Non-pigmented ciliary epithelial cell (primary cell): ENCODE data around the gene VPS35L.

ENCODE experiments used
- DNase-seq: peaks from one replicate; pipeline ENCODE4 v3.0.0-alpha.2; 2010; ENCODE audit warnings: low read depth

The VPS35L gene

DNA sequence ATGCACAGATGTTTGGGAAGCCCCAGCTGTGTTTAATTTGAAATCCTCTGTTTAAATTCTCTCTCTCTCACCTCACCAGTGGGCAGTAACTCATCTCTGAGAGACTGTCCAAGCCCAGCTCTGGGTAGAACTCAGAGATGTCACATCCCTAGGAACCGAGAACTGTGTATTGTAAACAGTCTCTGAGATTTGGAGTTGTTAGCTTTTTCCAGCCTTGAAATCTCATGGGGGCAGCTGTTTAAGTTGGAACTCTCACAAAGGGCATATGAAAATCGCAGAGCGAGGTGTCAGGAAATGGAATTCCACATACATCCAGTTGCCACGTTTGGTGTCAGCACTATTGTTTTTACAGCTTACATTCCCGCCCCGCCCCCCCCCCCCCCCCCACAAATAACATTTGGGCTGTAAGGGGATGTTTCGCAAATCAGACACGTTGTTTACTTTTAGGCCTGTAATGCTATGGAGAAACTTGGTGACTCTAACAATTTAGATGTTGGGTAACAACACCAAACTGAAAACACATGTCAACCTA lies 34.3 kb downstream of the VPS35L start:
- no peak for DNase-seq

DNA sequence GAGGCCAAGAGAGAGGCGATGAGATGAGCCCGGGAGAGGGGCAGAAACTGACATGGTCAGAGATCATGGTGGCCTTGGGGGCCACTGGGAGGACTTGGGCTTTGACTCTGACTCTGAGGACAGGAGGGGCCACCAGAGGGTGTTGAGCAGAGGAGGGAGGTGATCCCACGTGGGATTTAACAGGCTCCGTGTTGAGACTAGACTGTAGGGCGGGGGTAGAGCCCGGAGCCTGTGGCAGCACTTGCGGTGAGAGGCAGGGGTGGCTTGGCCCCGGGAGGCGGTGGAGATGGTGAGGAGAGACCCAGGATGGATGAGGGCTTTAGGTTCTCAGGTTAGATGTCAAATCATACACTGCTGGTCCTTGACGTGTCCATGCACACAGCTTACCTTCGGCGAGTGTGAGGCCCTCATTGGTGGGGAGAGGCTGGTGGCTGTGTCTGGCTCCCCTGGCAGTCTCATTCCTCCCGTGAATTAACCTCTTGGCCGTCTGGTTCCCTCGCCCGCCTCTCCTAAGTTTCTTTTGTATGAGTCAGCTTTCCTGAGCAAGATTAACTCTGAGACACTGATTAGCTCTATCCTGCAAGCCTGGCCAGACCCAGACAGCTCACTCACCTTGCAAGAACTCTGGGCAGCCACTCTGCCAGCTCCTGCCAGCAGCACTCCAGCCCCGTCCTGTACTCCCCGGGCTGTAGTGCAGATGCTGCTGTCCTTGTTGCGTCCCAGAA lies 39.7 kb downstream of the VPS35L start:
- peak; percentile 88 for DNase-seq

DNA sequence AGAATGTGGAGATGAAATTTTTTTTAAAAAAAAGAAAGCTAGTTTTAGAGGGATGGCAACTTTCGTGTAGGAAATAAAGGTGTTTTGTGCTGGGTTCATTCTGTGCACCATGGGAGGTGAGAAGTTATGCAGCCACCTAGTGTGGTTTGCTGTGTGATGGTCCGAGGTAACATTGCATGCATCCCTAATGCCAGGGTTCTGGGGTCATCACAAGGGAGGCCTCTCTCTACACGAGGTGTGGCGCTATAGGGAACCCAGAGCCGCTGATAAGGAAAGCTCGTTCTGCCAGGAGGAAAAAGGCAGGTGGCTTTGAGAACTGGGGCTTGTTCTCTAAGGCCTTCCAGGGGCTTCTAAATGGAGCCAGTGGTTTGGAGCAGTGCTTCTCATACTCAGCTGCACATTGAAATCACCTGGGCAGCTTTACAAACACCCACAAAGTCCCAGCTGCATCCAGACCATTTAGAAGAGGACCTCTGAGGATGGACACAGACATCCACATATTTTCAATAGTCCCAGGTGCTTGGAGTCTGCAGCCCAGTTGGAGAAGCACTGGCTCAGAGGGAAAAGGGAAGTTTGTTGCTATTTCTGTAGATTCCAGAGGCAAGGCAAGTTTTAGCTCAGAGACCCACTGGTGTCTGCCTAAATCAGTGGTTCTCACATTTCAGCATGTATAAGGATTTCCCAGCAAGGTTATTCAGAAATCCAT lies 43.5 kb downstream of the VPS35L start:
- no peak for DNase-seq

DNA sequence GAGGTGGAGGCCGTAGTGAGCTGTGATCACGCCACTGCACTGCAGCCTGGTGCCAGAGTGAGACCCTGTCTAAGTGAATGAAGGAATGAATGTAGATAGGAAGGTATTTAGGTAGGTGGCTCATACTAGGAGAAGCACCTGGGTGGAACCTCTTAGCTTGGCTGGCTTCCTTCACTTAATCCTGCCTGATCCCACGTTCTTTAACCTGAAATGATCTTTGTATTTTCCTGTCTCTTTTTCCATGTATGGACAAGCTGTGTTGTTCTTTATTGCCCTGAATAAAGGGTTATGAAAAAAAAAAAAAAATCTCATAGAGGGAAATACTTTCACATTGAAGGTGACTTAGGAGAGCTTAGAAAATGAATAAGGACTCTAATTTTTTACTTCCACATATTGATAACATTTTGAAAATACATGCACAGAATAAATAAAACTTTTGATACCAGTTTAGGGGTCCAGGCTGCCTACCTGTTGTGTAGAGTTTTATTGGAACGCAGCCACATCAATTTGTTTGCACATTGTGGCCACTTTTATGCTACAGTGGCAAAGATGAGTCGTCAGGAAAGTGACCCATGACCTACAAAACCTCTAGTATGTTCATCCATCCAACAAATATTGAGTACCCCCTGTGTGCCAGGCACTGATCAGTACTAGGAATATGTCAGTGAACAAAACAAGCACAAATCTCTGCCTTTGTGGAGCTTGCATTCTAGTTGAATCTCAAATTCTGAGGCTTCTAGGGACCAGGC lies 44.6 kb downstream of the VPS35L start:
- DNase-seq = no peak

DNA sequence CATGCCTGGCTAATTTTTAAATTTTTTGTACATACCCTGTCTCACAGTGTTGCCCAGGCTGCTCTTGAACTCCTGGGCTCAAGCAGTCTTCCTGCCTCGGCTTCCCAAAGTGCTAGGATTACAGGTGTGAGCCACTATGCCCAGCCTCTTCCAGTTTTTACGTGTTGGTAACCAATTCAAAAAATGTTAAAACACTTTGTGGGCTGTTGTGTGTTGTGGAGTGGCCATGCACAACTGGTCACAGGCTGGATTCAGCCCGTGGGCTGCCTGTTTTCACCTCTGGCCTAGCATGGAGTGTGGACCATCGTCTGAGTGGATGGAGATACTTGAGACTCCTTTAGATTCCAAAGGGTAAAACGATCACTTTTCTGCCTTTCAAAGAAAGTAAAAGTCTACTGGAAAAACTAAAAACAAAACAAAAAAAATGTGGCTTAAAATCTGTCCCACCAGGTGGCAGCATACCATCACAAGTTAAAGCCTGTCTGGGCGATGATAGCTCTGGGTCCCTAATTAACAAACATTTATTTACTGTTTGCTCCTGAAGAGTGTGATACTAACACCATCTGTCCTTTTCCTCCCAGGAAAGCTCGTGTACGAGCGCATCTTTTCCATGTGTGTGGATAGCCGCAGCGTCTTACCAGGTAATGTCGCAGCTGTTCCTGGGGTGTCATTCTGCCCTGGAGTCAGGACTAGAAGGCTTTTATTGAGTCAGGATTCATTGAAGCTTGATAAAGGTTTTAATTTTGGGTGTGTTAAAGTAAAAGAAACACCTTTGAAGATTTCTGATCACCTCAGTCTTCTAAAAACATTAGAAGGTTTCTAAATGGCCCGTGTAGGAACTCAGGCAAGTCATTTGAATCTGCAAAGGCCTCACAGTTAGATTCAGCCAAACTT lies 45.8 kb downstream of the VPS35L start:
- no peak for DNase-seq

DNA sequence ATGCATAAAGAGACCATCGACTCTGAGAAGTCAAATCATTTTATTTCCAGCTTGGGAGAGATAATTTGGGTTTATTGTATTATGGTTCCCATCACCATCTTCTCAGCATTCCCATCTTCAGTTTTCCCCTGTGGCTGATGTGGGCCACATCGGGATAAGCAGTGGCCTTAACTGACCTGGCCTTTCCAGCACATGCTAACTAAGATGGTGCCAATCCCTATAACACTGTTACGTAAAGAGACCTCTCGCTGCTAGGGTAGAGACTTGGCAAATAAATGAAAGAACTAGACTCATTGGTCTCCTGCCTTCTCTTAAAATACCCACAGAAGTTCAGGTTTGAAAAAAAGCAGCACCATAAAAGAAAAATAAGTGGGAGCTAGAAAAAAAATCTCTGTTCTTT lies 49.4 kb downstream of the VPS35L start:
- no peak for DNase-seq

DNA sequence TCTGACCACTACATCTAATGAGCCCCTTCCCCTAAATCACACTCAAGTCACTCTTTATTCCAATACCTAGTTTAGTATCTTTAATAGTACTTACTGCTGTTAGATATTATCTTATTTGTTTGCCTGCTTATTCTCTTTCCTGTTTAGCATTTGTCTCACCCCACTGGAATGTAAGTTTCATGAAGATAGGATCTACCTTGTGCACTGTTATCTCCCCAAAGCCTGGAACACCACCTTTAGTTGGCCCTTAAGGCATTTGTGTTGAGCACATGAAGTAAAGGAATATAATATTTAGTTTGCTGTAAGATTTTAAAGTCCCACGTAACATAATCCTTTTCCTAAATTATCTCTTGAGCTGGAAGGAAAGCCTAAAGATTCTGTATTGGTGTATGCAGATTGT lies 50.2 kb downstream of the VPS35L start:
- no peak for DNase-seq

DNA sequence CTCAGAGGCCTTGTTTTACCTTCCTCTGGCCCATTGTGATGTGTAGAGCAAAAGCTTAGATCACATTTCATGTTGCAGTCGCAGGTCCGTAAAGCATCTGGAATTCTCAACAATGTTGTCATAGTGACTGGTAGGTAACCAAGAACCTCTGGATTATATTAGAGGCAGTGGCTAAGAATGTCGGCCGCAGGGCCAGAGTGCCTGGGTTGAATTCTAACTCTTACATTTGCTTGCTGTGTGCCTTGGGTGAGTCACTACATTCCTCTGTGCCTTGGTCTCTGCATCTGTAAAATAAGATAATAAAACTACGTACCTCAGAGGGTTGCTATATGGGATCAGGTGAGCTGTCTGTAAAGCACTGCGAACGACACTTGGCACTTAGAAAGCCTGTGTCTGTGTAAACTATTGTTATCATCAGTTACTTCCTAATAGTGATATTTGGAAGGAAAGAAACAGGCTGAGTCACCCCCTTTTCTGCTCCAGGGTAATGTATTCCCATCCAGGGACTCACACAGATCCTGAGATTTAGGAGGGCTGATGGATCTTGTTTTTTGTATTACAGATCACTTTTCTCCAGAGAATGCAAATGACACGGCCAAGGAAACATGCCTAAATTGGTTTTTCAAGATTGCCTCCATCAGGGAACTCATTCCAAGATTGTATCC lies 52.2 kb downstream of the VPS35L start:
- peak; percentile 60 for DNase-seq

DNA sequence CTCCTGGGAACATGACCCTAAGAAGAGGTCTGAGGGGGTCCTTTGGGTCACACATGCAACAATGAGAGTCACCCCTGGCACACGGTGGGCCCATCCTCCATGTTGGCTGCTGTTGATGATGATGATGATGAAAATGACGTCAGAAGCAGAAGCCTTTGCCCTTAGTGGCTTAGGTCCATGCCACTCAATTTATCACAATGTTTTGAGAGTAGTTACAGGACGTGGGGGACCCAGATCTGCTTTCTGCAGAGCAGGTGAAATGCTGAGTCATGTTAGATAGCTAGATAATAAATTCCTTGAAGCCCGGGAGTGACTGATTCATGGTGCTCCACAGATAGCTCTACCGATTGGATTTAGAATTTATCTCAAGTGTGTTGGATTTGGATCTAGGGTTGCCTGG lies 53.9 kb downstream of the VPS35L start:
- DNase-seq = no peak

DNA sequence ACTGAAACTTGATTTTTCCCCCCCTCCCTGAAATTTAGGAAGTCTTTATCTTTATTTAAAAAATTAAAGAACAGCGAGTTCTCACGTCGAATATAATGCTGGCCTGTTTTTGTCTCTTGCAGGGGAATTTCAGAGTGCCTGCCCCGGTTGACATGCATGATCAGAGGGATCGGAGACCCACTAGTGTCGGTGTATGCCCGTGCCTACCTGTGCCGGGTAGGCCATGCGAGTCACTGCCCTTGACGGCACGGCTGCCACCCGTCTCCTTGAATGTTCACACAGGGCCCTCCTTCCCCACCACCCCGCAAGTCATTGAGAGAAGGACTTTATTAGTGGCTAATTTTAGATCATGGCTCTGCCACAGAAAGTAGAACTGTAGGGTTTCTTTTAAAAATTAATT lies 54.7 kb downstream of the VPS35L start:
- DNase-seq = no peak

DNA sequence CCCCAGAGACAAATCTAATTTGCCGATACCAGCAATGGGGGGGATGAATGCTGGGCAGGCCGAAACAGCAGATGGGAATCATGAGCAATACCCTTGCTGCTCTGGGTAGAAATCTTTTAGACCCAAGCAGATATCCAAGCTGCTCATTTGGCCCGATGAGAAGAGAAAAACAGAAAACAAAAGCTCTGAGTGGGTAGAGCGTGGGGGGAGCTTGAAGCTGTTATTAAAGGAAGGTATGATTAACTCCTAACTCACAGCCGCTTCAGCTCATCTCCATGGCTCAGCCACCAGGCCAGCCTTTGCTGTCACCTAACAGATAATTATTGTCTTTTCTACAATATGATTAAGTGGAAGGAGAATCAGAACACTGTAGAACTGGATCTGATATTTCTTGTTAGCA lies 58.3 kb downstream of the VPS35L start:
- DNase-seq = no peak

DNA sequence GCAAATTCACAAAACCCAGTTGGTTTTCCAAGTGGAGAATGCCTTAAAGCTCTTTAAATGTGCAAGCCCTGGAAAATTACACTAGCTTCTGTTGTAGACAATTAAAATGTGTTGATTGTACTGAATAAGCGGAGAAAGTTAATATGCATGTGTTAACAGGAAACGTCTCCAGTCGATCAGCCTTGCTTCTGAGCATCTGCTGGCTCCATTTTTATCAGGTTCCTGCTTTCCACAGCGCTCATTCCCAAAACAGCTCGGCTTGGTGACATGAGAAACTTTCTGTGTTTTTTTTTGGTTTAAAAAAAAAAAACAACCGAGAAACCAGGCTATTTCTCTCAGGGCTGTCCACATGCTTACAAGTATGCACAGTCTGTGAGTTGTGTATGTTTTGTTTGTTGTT lies 60.7 kb downstream of the VPS35L start:
- DNase-seq = no peak

DNA sequence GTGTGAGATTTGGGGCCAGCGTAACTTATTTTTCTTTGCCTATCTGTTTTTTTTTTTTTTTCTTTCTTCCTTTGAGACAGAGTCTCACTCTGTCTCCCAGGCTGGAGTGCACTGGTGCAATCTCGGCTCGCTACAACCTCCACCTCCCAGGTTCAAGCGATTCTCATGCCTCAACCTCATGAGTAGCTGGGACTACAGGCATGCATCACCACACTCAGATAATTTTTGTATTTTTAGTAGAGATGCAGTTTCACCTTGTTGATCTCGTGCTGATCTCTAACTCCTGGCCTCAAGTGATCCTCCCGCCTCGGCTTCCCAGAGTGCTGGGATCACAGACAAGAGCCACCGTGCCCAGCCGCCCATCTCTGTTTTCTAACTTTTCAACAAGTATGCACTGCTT lies 63.4 kb downstream of the VPS35L start:
- no peak for DNase-seq

DNA sequence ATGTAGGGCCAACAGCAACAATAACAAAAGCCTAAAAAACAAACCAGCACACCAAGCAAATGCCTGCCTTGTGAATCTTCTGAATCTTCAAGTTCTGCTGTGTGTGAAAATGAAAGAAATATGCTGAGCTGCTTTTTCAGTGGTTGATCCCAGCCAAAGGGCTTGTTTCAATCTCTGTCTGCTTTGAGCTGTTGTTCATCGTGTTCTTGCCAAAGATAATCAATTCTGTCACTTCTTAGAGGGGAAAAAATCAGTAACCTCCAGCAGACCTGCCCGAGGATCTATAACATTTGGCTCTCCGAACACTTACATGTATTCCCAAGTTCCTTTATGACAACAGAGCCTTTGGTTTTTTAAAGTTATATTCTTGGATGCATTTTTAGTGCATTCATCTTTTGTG lies 65.9 kb downstream of the VPS35L start:
- DNase-seq = no peak

DNA sequence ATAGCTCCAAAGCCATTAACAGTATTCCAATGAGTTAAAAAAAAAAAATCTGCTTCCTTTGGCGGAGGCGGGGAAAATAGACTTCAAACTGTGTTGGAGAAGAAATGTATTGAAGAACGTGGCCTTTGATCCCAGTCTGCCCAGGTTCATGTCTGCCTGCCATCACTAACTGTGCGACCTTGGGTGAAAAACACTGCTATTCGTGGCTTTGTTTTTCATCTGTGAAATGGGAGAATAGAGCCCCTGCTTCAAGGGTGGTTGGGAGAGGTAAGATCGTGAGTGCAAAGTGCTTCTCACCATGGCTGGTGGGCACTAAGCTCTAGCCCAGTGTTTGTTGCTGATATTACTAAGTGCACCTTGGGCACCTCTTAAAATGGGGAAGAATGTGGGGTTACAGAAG lies 69.5 kb downstream of the VPS35L start:
- DNase-seq = no peak

DNA sequence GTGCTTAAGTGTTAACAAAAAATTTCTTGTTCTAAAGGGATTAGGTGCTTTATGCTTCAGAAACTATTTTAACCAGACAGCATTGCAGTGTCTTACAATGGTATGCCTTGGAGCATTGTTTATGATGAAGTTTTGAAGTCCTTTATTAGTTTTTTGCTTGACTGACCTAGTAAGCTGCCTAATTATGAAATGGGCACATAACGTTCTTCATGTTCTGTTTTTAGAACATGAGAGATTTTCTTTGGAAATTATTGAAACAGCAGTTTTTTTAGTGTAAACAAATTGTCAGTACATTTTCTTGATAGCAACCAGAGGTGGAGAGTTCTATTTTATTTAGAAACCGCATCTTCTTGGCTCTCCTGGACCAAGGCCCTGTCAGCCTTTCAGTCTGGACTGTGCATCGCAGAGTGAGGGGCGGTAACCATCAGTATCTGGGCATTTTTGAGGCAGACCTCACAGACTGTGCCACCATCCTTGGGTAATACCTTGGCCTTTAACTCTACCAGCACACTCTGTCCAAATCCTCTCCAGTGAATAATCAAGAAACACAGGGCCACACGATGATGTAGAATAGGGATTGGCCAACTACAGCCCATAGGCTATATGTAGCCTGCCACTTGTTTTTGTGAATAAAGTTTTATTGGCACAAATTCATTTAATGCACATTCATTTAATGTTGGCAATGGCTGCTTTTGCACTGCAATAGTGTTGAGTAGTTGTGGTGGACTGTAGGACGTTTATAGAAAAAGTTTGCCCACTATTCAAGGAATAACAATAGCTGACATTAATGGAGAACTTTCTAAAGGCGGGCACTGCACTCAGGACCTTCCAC lies 81.1 kb downstream of the VPS35L start:
- no peak for DNase-seq

DNA sequence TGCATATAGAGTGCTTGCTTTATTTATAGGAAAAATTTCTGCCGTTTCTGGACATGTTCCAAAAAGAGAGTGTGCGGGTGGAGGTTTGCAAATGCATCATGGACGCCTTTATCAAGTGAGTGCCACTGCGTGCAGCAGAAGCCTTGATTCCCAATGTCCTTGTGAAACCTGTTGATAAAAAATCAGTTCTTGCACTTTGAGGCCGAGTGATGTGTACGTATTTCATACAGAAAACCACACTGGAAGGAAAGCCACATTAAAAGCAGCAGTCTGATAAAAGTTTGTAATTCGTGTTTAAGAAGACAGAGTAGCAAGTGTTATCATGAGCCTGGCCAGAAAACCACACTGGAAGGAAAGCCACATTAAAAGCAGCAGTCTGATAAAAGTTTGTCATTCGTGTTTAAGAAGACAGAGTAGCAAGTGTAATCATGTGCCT lies 84.5 kb downstream of the VPS35L start:
- no peak for DNase-seq

DNA sequence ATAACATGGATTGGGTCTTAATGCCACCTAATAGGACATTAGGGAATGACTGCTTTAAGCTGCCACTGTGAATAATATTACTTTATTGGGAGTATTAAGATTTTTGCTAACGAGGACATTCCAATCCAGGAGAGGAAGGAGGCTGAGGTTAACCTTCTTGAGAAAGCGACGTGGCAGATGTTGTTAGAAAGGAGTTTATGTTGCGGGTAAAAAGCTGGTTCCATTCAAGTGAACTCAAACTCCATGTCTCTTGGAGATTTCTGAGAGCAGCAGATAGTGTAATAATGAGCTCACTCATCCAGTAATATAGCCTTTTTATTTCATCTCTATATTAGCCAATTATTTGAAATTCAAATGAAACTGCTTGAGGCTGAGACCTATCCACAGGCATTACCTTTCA lies 87.0 kb downstream of the VPS35L start:
- no peak for DNase-seq

DNA sequence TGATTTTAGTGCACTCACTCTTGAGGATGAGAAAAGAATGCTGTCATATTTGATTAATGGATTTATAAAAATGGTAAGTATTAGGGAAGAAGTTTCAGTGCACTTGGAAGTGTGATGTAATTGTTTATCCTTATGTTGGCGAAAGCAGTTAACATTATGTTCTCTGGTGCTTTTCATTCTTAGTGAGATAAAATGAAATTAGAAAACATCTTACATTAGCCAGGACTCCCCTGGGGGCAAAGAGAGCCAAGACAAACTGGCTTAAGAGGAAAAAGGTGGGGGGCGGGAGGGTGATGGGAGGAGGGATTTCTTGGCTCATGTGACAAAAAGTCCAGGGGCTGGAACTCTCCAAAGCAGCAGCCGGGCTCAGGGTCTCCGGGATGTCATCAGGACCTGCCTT lies 89.4 kb downstream of the VPS35L start:
- no peak for DNase-seq

DNA sequence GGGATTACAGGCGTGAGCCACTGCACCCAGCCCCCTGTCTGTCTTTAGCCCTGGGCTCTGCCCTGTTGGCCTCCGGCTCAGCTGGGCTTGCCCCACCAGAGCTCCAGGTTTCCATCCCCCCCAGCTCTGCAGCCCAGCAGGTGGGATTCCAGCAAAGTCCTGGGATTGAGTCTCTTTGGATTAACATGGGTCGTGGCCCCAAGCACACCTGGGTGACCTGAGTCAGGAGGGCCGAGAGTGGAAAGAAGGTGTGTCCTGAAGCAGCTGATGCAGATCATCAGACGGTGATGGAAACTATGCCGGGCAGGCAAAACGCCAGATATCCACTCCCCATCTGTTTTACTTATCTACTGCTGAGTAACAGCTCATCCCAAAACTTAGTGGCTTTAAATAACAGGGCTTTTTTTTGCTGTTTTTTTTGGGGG lies 90.1 kb downstream of the VPS35L start:
- no peak for DNase-seq
